GM12872 (cell line): ENCODE results near the gene ABHD2.

Experiments
- CTCF ChIP-seq: IDR thresholded peaks from 3 replicates; pipeline ENCODE4 v1.5.1; 2011; ENCODE audit warnings: low read depth, mild to moderate bottlenecking, low read length, moderate library complexity; ENCODE audit not compliant: insufficient read depth

The ABHD2 gene

GRCh38 chr15:89078851-89079810 lies 9.1 kb upstream of the ABHD2 start:
- TF ChIP-seq CTCF: no peak

- TF ChIP-seq CTCF: no peak
Observed at GRCh38 chr15:89081878-89082277, 6.4 kb upstream of the ABHD2 start.

- no peak for TF ChIP-seq CTCF
Observed at GRCh38 chr15:89083246-89083645, 5.0 kb upstream of the ABHD2 start.

GRCh38 chr15:89085289-89085926 lies 2.8 kb upstream of the ABHD2 start:
- no peak for TF ChIP-seq CTCF

DNA sequence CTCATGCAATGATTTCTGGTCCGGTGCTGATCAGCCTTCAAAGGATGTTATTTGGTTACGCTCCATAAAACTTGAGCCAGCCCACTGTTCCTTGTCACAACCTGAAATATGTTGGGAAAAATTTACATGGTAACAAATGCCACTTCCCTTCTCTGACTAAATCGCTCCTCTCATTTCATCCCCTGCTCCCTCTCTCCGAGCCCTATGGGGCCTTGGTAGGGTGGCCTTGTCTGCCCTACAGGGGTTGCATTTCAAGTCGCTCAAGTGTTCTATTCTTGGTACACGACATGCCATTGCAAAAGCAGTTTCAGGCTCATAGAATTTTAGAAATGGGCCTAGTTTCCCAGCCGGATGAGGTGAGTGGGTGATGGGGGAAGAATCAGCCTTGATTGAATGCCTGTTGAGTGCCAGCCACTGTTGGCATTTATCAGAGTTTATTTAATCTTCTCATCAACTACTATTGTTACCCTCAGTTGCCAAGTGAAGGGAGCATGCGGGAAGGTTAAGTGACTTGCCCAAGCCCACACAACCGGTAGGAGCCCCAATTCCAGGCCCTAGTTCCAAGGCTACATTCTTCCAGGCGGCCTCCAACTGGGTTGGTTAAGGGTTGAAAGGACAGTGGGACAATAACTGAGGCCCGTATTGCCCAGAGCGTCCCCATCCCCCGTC lies 961 bp upstream of the ABHD2 start:
- TF ChIP-seq CTCF: no peak

DNA sequence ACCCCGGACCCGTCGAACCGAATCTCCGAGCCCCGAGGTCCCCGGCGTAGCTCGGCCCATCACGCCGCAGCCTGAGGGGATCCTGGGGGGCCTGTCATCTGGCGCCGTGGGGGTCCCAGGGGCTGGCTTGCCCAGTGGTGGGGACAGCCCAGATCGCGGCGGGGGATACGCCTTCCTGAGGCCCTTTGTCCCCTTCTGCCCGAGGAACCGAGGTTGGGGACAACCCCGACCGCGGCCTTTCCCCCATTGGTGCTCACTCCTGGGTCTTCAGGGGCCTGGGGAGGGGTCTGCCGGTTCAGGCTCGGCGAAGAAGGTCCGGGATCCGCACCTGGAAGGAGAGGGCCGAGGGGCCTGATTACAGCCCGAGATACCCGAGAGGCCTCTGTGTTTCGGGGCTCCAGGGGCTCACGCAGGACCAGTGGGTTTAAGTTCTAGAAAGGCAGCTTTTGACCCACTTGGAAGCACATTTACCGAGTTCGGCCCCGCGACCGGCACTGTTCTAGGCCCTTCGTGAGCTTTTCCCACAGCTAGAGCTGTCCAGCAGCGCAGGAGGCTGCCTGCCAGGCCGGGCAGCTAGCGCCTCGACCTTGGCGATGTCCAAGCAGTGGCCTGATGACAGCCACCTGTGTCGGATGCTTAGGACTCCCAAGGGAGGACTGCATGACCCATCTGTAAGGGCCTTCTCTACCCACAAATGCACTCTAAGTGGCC lies 504 bp downstream of the ABHD2 start:
- no peak for TF ChIP-seq CTCF
